Measurements from ENCODE around the gene MAP4K2.
"Not testable (repeated sequence)": the region's sequence is repeated elsewhere in the genome, so short reads cannot be mapped to it uniquely, and the experiment has no call there.

Gene MAP4K2

DNA sequence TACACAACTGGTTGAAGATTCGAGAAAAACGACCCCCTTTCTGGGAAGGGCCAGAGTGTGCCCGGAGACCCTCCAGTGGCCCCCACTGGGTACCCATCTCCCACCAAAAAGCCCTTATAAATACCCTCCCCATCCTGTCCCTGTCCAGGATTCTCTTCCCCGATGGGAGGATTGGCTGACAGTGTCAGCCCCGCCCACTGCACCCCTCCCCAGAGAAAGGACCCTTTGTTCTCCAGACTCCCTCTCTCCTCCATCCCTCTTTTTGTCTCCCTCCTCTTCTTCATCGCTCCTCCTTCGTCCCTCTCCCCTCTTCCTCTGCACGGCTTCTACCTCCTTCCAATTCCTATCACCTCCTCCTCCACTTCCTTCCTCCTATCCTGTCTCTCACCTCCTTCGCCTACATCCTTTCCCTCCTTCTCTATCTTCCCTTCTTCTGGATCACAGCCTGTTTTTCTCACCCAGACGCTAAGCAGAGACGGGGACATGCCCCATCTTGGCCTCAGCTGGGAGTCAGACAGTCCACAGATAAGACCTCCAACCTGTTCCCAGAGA, 20.6 kb upstream of the MAP4K2 start:
- TF ChIP-seq, protein P1, sequence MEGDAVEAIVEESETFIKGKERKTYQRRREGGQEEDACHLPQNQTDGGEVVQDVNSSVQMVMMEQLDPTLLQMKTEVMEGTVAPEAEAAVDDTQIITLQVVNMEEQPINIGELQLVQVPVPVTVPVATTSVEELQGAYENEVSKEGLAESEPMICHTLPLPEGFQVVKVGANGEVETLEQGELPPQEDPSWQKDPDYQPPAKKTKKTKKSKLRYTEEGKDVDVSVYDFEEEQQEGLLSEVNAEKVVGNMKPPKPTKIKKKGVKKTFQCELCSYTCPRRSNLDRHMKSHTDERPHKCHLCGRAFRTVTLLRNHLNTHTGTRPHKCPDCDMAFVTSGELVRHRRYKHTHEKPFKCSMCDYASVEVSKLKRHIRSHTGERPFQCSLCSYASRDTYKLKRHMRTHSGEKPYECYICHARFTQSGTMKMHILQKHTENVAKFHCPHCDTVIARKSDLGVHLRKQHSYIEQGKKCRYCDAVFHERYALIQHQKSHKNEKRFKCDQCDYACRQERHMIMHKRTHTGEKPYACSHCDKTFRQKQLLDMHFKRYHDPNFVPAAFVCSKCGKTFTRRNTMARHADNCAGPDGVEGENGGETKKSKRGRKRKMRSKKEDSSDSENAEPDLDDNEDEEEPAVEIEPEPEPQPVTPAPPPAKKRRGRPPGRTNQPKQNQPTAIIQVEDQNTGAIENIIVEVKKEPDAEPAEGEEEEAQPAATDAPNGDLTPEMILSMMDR (IDR thresholded peaks at IDR 0.05) = no peak
- no peak overlapping the region for H3K4me3 ChIP-seq (ENCODE audit: low read depth in 1 of 2, low read length in 1 of 2)
- no peaks in the 10 kb centered on the region for H3K27me3 ChIP-seq
- H3K4me1 ChIP-seq (ENCODE audit: control insufficient read depth in 1 of 2, insufficient read depth in 1 of 2, low read depth in 1 of 2, low read length in 1 of 2) = no peaks in the 10 kb centered on the region
- no peak overlapping the region for H3K27ac ChIP-seq
- H3K9me3 ChIP-seq = no peaks in the 10 kb centered on the region
- no peaks in the 10 kb centered on the region for H3K36me3 ChIP-seq

DNA sequence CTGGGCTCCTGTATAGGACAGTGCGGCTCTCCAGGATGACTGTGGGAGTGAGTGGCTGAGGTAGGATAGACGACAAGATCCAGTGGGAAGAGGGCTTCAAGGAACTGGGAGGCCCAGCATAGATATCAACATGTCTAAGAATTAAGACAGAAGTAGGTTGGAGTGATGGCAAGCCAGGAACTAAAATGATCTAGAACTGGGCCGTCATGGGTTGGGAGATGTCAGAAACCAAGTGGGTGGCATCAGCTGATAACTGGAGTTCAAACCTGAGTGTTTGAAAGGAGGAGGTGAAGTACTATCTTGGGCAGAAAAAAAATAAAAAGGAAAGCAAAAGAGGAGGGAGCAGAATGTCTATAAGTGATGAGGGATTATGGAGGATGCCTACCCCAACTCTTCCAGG, 14.5 kb upstream of the MAP4K2 start:
- TF ChIP-seq, protein P1 (IDR thresholded peaks at IDR 0.05) = no peak
- H3K4me1 ChIP-seq (ENCODE audit: control insufficient read depth in 1 of 2, insufficient read depth in 1 of 2, low read depth in 1 of 2, low read length in 1 of 2) = no peaks in the 10 kb centered on the region
- H3K9me3 ChIP-seq = no peaks in the 10 kb centered on the region
- H3K4me3 ChIP-seq (ENCODE audit: low read depth in 1 of 2, low read length in 1 of 2) = no peak overlapping the region
- H3K36me3 ChIP-seq = no peaks in the 10 kb centered on the region
- H3K27me3 ChIP-seq = no peaks in the 10 kb centered on the region
- no peak overlapping the region for H3K27ac ChIP-seq

DNA sequence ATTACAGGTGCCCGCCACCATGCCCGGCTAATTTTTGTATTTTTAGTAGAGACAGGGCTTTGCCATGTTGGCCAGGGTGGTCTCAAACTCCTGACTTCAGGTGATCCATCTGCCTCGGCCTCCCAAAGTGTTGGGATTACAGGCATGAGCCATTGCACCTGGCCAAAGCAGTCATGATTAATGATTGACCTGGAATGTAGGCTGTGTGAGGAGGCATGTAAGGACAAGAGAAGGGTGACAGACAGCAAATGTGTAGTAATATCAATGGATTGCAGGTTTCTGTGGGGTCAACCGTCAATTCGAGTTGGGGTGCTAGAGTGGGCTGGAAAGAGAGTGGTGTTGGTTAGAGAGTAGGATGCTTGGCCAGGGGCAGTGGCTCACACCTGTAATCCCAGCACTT, 12.4 kb upstream of the MAP4K2 start:
- not testable (repeated sequence) for H3K36me3 ChIP-seq; H3K4me3 ChIP-seq (ENCODE audit: low read depth in 1 of 2, low read length in 1 of 2); H3K27me3 ChIP-seq; H3K9me3 ChIP-seq; H3K27ac ChIP-seq; H3K4me1 ChIP-seq (ENCODE audit: control insufficient read depth in 1 of 2, insufficient read depth in 1 of 2, low read depth in 1 of 2, low read length in 1 of 2)

DNA sequence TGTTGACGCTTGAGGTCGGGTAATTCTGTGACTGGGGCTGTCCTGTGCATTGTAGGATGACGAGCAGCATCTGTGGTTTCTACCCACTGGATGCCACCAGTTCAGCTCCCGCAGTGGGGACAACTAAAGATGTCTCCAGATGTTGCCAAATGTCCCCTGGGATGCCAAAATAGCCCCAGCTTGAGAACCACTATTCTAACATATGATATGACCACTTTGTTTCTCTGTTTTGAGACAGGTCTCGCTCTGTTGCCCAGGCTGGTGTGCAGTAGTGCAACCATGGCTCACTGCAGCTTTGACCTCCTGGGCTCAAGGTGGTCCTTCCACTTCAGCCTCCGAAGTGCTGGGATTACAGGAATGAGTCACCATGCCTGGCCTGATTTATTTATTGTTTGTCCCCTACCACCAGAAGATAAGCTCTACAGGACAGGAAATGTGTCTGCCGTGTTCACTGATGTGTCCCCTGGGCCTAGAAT, 11.7 kb upstream of the MAP4K2 start:
- H3K4me1 ChIP-seq (ENCODE audit: control insufficient read depth in 1 of 2, insufficient read depth in 1 of 2, low read depth in 1 of 2, low read length in 1 of 2) = peaks cover 5 to 8% of the 10 kb centered on the region in 2 experiments
- H3K27ac ChIP-seq = no peak overlapping the region
- H3K27me3 ChIP-seq = no peaks in the 10 kb centered on the region
- TF ChIP-seq, protein P1 (IDR thresholded peaks at IDR 0.05) = no peak
- H3K9me3 ChIP-seq = no peaks in the 10 kb centered on the region
- H3K4me3 ChIP-seq (ENCODE audit: low read depth in 1 of 2, low read length in 1 of 2) = no peak overlapping the region
- H3K36me3 ChIP-seq = no peaks in the 10 kb centered on the region

DNA sequence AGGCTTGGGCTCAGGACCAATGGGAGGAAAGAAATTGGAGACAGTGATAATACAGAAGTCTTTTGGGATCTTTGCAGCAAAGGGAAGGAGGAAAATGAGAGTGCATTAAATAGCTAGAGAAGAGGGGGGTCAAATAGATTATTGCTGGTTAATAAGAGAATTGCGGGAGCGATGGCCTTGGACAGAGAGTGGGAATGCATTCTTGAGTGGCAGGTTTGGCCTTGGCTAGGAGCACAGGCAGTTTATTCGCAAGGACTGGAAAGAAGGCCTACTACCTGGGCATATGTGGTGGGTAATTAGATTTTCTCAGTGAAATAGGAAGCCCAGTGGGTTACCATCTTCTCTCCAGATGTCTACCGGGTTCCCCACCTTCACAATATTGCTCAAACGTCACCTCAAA, 10.8 kb upstream of the MAP4K2 start:
- TF ChIP-seq, protein P1 (IDR thresholded peaks at IDR 0.05) = no peak
- no peak overlapping the region for H3K4me3 ChIP-seq (ENCODE audit: low read depth in 1 of 2, low read length in 1 of 2)
- peaks cover 14% of the 10 kb centered on the region in 2 experiments for H3K4me1 ChIP-seq (ENCODE audit: control insufficient read depth in 1 of 2, insufficient read depth in 1 of 2, low read depth in 1 of 2, low read length in 1 of 2)
- H3K9me3 ChIP-seq = no peaks in the 10 kb centered on the region
- H3K36me3 ChIP-seq = no peaks in the 10 kb centered on the region
- H3K27ac ChIP-seq = no peak overlapping the region
- H3K27me3 ChIP-seq = no peaks in the 10 kb centered on the region

DNA sequence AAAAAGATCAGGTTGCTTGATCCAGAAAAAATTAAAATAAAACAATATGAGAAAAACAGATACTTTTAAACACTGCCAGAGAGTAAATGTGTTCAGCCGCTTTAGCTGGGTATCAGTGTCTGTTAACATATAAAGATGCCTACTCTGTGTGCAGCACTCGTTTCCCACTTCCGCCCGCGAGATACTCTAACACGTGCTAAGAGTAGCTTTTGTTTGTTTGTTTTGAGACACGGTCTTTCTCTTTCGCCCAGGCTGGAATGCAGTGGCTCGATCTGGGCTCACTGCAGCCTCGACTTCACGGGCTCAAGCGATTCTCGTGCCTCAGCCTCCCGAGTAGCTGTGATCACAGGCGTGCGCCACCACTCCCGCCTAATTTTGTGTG, 7.9 kb upstream of the MAP4K2 start:
- TF ChIP-seq, protein P1 (IDR thresholded peaks at IDR 0.05) = no peak
- Histone ChIP-seq H3K27ac (no peak overlapping the region), H3K4me1 (ENCODE audit: control insufficient read depth in 1 of 2, insufficient read depth in 1 of 2, low read depth in 1 of 2, low read length in 1 of 2) (peaks cover 14% of the 10 kb centered on the region in 2 experiments), H3K36me3 (no peaks in the 10 kb centered on the region), H3K4me3 (ENCODE audit: low read depth in 1 of 2, low read length in 1 of 2) (peak overlapping the region; percentile 65 to 79), H3K27me3 (no peaks in the 10 kb centered on the region), H3K9me3 (no peaks in the 10 kb centered on the region)

All from neutrophil (primary cell).